WTC11 (cell line): ENCODE data around the gene AP2M1. TPM values are rescaled to one million over a fixed set of nuclear protein-coding genes. Genes with fewer than 3 reads are reported as not detected.
A peak's percentile ranks its signal among the peaks of the same experiment; 100 is the strongest.

Experiments used
- ATF3 ChIP-seq: sonication (generic); formaldehyde crosslinking; conservative IDR thresholded peaks from 2 replicates; pipeline ENCODE4 v1.8.1; 2022; ENCODE audit warnings: mild to moderate bottlenecking, missing genetic modification reagents
- CTCF ChIP-seq: fragments of 200-600 bp; IDR thresholded peaks from 2 replicates; pipeline ENCODE4 v1.8.0; 2022; ENCODE audit warnings: antibody characterized with exemption
- E2F1 ChIP-seq: sonication (generic); formaldehyde crosslinking; IDR thresholded peaks from 2 replicates; pipeline ENCODE4 v1.8.0; 2022; ENCODE audit warnings: mild to moderate bottlenecking, missing genetic modification reagents
- EMX1 ChIP-seq: fragments of 250-450 bp; sonication (Bioruptor Pico); IDR thresholded peaks from 2 replicates; pipeline ENCODE4 v1.8.0; 2021; ENCODE audit warnings: mild to moderate bottlenecking
- FOXJ3 ChIP-seq: sonication (generic); formaldehyde crosslinking; IDR thresholded peaks from 2 replicates; pipeline ENCODE4 v1.9.0; 2021; ENCODE audit warnings: missing genetic modification reagents, mild to moderate bottlenecking, borderline replicate concordance
- HMGA2 ChIP-seq: fragments of 250-450 bp; sonication (Bioruptor Pico); IDR thresholded peaks from 2 replicates; pipeline ENCODE4 v1.4.0; 2021; ENCODE audit warnings: mild to moderate bottlenecking, moderate library complexity
- IRF2 ChIP-seq: sonication (generic); formaldehyde crosslinking; IDR thresholded peaks from 2 replicates; pipeline ENCODE4 v1.8.0; 2022; ENCODE audit warnings: low read depth, missing genetic modification reagents, borderline replicate concordance
- JAZF1 ChIP-seq: fragments of 250-450 bp; sonication (Bioruptor Pico); IDR thresholded peaks from 2 replicates; pipeline ENCODE4 v1.9.0; 2021; ENCODE audit warnings: moderate library complexity, mild to moderate bottlenecking, inconsistent platforms
- JUN ChIP-seq: sonication (generic); formaldehyde crosslinking; IDR thresholded peaks from 2 replicates; pipeline ENCODE4 v1.8.0; 2023; ENCODE audit warnings: mild to moderate bottlenecking, missing genetic modification reagents
- NR2C2 ChIP-seq: sonication (generic); formaldehyde crosslinking; IDR thresholded peaks from 2 replicates; pipeline ENCODE4 v1.8.0; 2022; ENCODE audit warnings: mild to moderate bottlenecking, missing genetic modification reagents
- NR3C1 ChIP-seq: sonication (generic); formaldehyde crosslinking; conservative IDR thresholded peaks from 2 replicates; pipeline ENCODE4 v1.8.1; 2023; ENCODE audit warnings: low read depth, mild to moderate bottlenecking, missing genetic modification reagents
- RELA ChIP-seq: sonication (generic); formaldehyde crosslinking; IDR thresholded peaks from 2 replicates; pipeline ENCODE4 v1.8.1; 2022; ENCODE audit warnings: missing genetic modification reagents, mild to moderate bottlenecking, borderline replicate concordance
- SMAD3 ChIP-seq: sonication (generic); formaldehyde crosslinking; IDR thresholded peaks from 2 replicates; pipeline ENCODE4 v1.8.0; 2022; ENCODE audit warnings: missing genetic modification reagents, mild to moderate bottlenecking, borderline replicate concordance
- SOX15 ChIP-seq: fragments of 250-450 bp; sonication (Bioruptor Pico); IDR thresholded peaks from 2 replicates; pipeline ENCODE4 v1.9.0; 2021; ENCODE audit warnings: mild to moderate bottlenecking
- SP1 ChIP-seq: sonication (generic); formaldehyde crosslinking; conservative IDR thresholded peaks from 2 replicates; pipeline ENCODE4 v1.8.1; 2022; ENCODE audit warnings: missing genetic modification reagents
- TP53 ChIP-seq: sonication (generic); formaldehyde crosslinking; IDR thresholded peaks from 2 replicates; pipeline ENCODE4 v1.8.1; 2023; ENCODE audit warnings: mild to moderate bottlenecking, missing genetic modification reagents
- USF1 ChIP-seq: sonication (generic); formaldehyde crosslinking; IDR thresholded peaks from 2 replicates; pipeline ENCODE4 v1.8.0; 2022; ENCODE audit warnings: mild to moderate bottlenecking, missing genetic modification reagents
- ZNF263 ChIP-seq: sonication (generic); formaldehyde crosslinking; IDR thresholded peaks from 2 replicates; pipeline ENCODE4 v1.8.1; 2022; ENCODE audit warnings: low read depth, mild to moderate bottlenecking, moderate library complexity, missing genetic modification reagents
- ZNF317 ChIP-seq: sonication (generic); formaldehyde crosslinking; IDR thresholded peaks from 2 replicates; pipeline ENCODE4 v1.8.1; 2023; ENCODE audit warnings: low read depth, mild to moderate bottlenecking, moderate library complexity, missing genetic modification reagents, borderline replicate concordance
- ZNF396 ChIP-seq: fragments of 250-450 bp; sonication (Bioruptor Pico); IDR thresholded peaks from 2 replicates; pipeline ENCODE4 v1.8.0; 2021; ENCODE audit warnings: mild to moderate bottlenecking, moderate library complexity, borderline replicate concordance
- ZNF416 ChIP-seq: fragments of 250-450 bp; sonication (Bioruptor Pico); IDR thresholded peaks from 2 replicates; pipeline ENCODE4 v1.9.0; 2021; ENCODE audit warnings: mild to moderate bottlenecking, inconsistent platforms
- total RNA-seq: library from RNA; stranded (reverse); gene quantifications from 3 replicates; pipeline ENCODE4 v1.2.3, GENCODE V29; 2021
- TF ChIP-seq, protein P1 (sequence below): fragments of 250-450 bp; sonication (Bioruptor Pico); IDR thresholded peaks from 2 replicates; pipeline ENCODE4 v2.1.2; 2022; ENCODE audit warnings: mild to moderate bottlenecking, moderate library complexity
- TF ChIP-seq, protein P2 (sequence below): sonication (generic); formaldehyde crosslinking; conservative IDR thresholded peaks from 2 replicates; pipeline ENCODE4 v1.8.1; 2023; ENCODE audit warnings: mild to moderate bottlenecking, low read depth, missing genetic modification reagents, moderate library complexity
- TF ChIP-seq, protein P3 (sequence below): sonication (generic); formaldehyde crosslinking; IDR thresholded peaks from 2 replicates; pipeline ENCODE4 v1.8.1; 2022; ENCODE audit warnings: mild to moderate bottlenecking, missing genetic modification reagents, moderate library complexity, borderline replicate concordance
- TF ChIP-seq, protein P4 (sequence below): sonication (generic); formaldehyde crosslinking; IDR thresholded peaks from 2 replicates; pipeline ENCODE4 v1.8.0; 2023; ENCODE audit warnings: missing genetic modification reagents, mild to moderate bottlenecking, borderline replicate concordance

AP2M1 gene
- total RNA-seq, 1 experiment from 2014 or later: 399 TPM

DNA sequence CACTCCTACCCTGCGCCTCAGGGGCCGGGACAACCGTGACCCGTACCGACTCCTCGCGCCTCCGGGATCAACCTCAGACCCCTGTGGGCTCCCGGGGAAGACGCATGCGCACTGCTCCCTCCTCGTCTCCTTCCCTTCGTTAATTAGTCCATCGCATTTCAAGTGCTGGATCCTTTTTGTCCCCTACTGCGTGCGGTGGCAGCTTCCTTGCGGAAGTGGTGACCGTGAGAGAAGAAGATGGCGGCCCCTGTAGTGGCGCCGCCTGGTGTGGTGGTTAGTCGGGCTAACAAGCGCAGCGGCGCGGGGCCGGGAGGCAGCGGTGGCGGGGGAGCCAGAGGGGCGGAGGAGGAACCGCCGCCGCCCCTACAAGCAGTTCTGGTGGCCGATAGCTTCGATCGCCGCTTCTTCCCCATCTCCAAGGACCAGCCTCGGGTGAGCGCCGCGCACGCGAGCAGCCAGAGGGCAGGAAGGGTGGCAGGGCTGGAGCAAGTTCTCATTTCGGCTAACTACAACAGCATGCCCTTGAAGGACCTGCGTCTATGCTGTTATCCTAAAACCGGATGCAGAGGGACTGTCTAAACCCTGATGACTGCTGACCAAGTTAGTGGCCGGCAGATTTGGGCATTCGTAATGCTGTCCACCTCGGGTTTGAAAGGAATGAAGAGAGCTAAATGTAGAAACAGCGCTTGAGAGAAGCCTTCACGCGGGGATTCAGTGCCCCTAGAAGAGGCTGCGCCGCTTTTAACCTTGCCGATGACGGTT is 39.3 kb upstream of the AP2M1 start, which contains the start of gene EIF2B5 (continued):
- TF ChIP-seq ATF3 (CRISPR knock-in tag) (no peak), JUN (CRISPR knock-in tag) (no peak), ZNF416 (no peak), HMGA2 (no peak), ZNF396 (no peak), NR3C1 (CRISPR knock-in tag) (no peak), IRF2 (CRISPR knock-in tag) (no peak), SP1 (peak; percentile 57), FOXJ3 (CRISPR knock-in tag) (no peak), SMAD3 (peak; percentile 60; the same call in 1 of the 2 replicates), ZNF263 (CRISPR knock-in tag) (no peak), CTCF (no peak), JAZF1 (no peak), USF1 (CRISPR knock-in tag) (peak; percentile 60; the same call in 1 of the 2 replicates), RELA (CRISPR knock-in tag) (no peak), TP53 (CRISPR knock-in tag) (peak; percentile 82; the same call in 1 of the 2 replicates), NR2C2 (CRISPR knock-in tag) (no peak), SOX15 (CRISPR knock-in tag) (no peak), EMX1 (CRISPR knock-in tag) (no peak), ZNF317 (CRISPR knock-in tag) (no peak), E2F1 (no peak)
- TF ChIP-seq, protein P1, sequence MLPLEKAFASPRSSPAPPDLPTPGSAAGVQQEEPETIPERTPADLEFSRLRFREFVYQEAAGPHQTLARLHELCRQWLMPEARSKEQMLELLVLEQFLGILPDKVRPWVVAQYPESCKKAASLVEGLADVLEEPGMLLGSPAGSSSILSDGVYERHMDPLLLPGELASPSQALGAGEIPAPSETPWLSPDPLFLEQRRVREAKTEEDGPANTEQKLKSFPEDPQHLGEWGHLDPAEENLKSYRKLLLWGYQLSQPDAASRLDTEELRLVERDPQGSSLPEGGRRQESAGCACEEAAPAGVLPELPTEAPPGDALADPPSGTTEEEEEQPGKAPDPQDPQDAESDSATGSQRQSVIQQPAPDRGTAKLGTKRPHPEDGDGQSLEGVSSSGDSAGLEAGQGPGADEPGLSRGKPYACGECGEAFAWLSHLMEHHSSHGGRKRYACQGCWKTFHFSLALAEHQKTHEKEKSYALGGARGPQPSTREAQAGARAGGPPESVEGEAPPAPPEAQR (CRISPR knock-in tag): no peak
- TF ChIP-seq, protein P2, sequence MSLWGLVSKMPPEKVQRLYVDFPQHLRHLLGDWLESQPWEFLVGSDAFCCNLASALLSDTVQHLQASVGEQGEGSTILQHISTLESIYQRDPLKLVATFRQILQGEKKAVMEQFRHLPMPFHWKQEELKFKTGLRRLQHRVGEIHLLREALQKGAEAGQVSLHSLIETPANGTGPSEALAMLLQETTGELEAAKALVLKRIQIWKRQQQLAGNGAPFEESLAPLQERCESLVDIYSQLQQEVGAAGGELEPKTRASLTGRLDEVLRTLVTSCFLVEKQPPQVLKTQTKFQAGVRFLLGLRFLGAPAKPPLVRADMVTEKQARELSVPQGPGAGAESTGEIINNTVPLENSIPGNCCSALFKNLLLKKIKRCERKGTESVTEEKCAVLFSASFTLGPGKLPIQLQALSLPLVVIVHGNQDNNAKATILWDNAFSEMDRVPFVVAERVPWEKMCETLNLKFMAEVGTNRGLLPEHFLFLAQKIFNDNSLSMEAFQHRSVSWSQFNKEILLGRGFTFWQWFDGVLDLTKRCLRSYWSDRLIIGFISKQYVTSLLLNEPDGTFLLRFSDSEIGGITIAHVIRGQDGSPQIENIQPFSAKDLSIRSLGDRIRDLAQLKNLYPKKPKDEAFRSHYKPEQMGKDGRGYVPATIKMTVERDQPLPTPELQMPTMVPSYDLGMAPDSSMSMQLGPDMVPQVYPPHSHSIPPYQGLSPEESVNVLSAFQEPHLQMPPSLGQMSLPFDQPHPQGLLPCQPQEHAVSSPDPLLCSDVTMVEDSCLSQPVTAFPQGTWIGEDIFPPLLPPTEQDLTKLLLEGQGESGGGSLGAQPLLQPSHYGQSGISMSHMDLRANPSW (CRISPR knock-in tag): no peak
- TF ChIP-seq, protein P3, sequence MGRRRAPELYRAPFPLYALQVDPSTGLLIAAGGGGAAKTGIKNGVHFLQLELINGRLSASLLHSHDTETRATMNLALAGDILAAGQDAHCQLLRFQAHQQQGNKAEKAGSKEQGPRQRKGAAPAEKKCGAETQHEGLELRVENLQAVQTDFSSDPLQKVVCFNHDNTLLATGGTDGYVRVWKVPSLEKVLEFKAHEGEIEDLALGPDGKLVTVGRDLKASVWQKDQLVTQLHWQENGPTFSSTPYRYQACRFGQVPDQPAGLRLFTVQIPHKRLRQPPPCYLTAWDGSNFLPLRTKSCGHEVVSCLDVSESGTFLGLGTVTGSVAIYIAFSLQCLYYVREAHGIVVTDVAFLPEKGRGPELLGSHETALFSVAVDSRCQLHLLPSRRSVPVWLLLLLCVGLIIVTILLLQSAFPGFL (CRISPR knock-in tag): no peak
- TF ChIP-seq, protein P4, sequence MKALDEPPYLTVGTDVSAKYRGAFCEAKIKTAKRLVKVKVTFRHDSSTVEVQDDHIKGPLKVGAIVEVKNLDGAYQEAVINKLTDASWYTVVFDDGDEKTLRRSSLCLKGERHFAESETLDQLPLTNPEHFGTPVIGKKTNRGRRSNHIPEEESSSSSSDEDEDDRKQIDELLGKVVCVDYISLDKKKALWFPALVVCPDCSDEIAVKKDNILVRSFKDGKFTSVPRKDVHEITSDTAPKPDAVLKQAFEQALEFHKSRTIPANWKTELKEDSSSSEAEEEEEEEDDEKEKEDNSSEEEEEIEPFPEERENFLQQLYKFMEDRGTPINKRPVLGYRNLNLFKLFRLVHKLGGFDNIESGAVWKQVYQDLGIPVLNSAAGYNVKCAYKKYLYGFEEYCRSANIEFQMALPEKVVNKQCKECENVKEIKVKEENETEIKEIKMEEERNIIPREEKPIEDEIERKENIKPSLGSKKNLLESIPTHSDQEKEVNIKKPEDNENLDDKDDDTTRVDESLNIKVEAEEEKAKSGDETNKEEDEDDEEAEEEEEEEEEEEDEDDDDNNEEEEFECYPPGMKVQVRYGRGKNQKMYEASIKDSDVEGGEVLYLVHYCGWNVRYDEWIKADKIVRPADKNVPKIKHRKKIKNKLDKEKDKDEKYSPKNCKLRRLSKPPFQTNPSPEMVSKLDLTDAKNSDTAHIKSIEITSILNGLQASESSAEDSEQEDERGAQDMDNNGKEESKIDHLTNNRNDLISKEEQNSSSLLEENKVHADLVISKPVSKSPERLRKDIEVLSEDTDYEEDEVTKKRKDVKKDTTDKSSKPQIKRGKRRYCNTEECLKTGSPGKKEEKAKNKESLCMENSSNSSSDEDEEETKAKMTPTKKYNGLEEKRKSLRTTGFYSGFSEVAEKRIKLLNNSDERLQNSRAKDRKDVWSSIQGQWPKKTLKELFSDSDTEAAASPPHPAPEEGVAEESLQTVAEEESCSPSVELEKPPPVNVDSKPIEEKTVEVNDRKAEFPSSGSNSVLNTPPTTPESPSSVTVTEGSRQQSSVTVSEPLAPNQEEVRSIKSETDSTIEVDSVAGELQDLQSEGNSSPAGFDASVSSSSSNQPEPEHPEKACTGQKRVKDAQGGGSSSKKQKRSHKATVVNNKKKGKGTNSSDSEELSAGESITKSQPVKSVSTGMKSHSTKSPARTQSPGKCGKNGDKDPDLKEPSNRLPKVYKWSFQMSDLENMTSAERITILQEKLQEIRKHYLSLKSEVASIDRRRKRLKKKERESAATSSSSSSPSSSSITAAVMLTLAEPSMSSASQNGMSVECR (CRISPR knock-in tag): 0 out of 2 replicates have a peak, but pooled peaks have one; percentile 63
